DOHH2 (cell line): ENCODE results near the gene LRP11.

Source experiments
- H3F3A ChIP-seq: fragments of 200-600 bp; sonication (generic), shearing (Covaris generic); 2 replicates; pipeline ENCODE4 v1.6.0; 2016; ENCODE audit warnings: antibody characterized with exemption, mild to moderate bottlenecking; ENCODE audit not compliant: control insufficient read depth, insufficient read depth
- H3K27ac ChIP-seq: fragments of 200-600 bp; sonication (generic); 2 replicates; pipeline ENCODE4 v1.5.1; 2014; ENCODE audit warnings: low read depth, mild to moderate bottlenecking, low read length, moderate library complexity
- H3K27me3 ChIP-seq: fragments of 200-600 bp; sonication (generic); 2 replicates; pipeline ENCODE4 v1.6.1; 2014; ENCODE audit warnings: mild to moderate bottlenecking, low read length, mixed read lengths; ENCODE audit not compliant: control insufficient read depth
- H3K36me3 ChIP-seq: fragments of 200-600 bp; sonication (generic); 2 replicates; pipeline ENCODE4 v1.6.1; 2014; ENCODE audit warnings: mild to moderate bottlenecking, low read length, moderate library complexity, mixed read lengths; ENCODE audit not compliant: control insufficient read depth
- H3K4me1 ChIP-seq: fragments of 200-600 bp; sonication (generic); 2 replicates; pipeline ENCODE4 v1.6.1; 2014; ENCODE audit warnings: mild to moderate bottlenecking, low read length, mixed read lengths; ENCODE audit not compliant: control insufficient read depth
- H3K4me2 ChIP-seq: fragments of 200-600 bp; sonication (generic); 2 replicates; pipeline ENCODE4 v1.6.0; 2014; ENCODE audit warnings: mild to moderate bottlenecking, low read length, moderate library complexity
- H3K4me3 ChIP-seq: fragments of 200-600 bp; sonication (generic); 2 replicates; pipeline ENCODE4 v1.5.1; 2014; ENCODE audit warnings: mild to moderate bottlenecking, low read length, mixed read lengths
- H3K79me2 ChIP-seq: fragments of 200-600 bp; sonication (generic); 2 replicates; pipeline ENCODE4 v1.6.1; 2014; ENCODE audit warnings: mild to moderate bottlenecking, low read length, mixed read lengths; ENCODE audit not compliant: control insufficient read depth
- H3K9me2 ChIP-seq: fragments of 200-600 bp; sonication (generic); replicated peaks from 2 replicates; pipeline ENCODE4 v1.6.1; 2014; ENCODE audit warnings: mild to moderate bottlenecking, low read length, mixed read lengths; ENCODE audit not compliant: control insufficient read depth
- H3K9me3 ChIP-seq: fragments of 200-600 bp; sonication (generic); 2 replicates; pipeline ENCODE4 v1.6.1; 2014; ENCODE audit warnings: antibody characterized with exemption, low read length, mixed read lengths; ENCODE audit not compliant: control insufficient read depth, insufficient read depth
- H4K20me1 ChIP-seq: fragments of 200-600 bp; sonication (generic); 2 replicates; pipeline ENCODE4 v1.6.0; 2014; ENCODE audit warnings: low read depth, mild to moderate bottlenecking, antibody characterized with exemption, low read length, moderate library complexity; ENCODE audit not compliant: control insufficient read depth, insufficient read depth
- CTCF ChIP-seq: fragments of 200-600 bp; sonication (generic); IDR thresholded peaks from one replicate; pipeline ENCODE4 v1.5.1; 2014; ENCODE audit warnings: antibody characterized with exemption, mild to moderate bottlenecking, low read depth, low read length; ENCODE audit not compliant: poor library complexity, severe bottlenecking
- EZH2phosphoT487 ChIP-seq: fragments of 200-600 bp; sonication (generic); IDR thresholded peaks from 2 replicates; pipeline ENCODE4 v1.6.1; 2017; ENCODE audit warnings: borderline replicate concordance, mild to moderate bottlenecking, antibody characterized with exemption, low read length, moderate library complexity, mixed read lengths

LRP11 gene

GRCh38 chr6:149906405-149906804 is 42.2 kb upstream of the LRP11 start:
- H3K9me3 ChIP-seq, result peaks cover 16% of the 10 kb centered on the region
- H4K20me1 ChIP-seq, result no peaks in the 10 kb centered on the region
- no peaks in the 10 kb centered on the region for H3K9me2 ChIP-seq
- no peak overlapping the region for H3K4me3 ChIP-seq
- H3K36me3 ChIP-seq, result no peaks in the 10 kb centered on the region
- H3K79me2 ChIP-seq, result no peaks in the 10 kb centered on the region
- no peak overlapping the region for H3K27ac ChIP-seq
- peaks cover 4% of the 10 kb centered on the region; the same call in 1 of the 2 replicates for H3K27me3 ChIP-seq
- H3F3A ChIP-seq, result no peaks in the 10 kb centered on the region
- H3K4me2 ChIP-seq, result no peak overlapping the region
- H3K4me1 ChIP-seq, result no peaks in the 10 kb centered on the region
- TF ChIP-seq EZH2phosphoT487 (no peak), CTCF (no peak)

GRCh38 chr6:149905911-149906371 is 41.8 kb upstream of the LRP11 start:
- H3K9me3 ChIP-seq, result peaks cover 16% of the 10 kb centered on the region
- no peaks in the 10 kb centered on the region for H3F3A ChIP-seq
- H3K4me1 ChIP-seq, result no peaks in the 10 kb centered on the region
- no peaks in the 10 kb centered on the region for H3K79me2 ChIP-seq
- H3K4me3 ChIP-seq, result no peak overlapping the region
- no peaks in the 10 kb centered on the region for H3K36me3 ChIP-seq
- peaks cover 4% of the 10 kb centered on the region; the same call in 1 of the 2 replicates for H3K27me3 ChIP-seq
- no peak for TF ChIP-seq CTCF
- no peak for TF ChIP-seq EZH2phosphoT487
- no peaks in the 10 kb centered on the region for H3K9me2 ChIP-seq
- H3K4me2 ChIP-seq, result no peak overlapping the region
- H3K27ac ChIP-seq, result no peak overlapping the region
- no peaks in the 10 kb centered on the region for H4K20me1 ChIP-seq

GRCh38 chr6:149905371-149905910 is 41.3 kb upstream of the LRP11 start:
- H3K9me3 ChIP-seq, result peaks cover 16% of the 10 kb centered on the region
- no peak for TF ChIP-seq CTCF
- no peak for TF ChIP-seq EZH2phosphoT487
- no peak overlapping the region for H3K27ac ChIP-seq
- H3K79me2 ChIP-seq, result no peaks in the 10 kb centered on the region
- no peaks in the 10 kb centered on the region for H4K20me1 ChIP-seq
- no peaks in the 10 kb centered on the region for H3K36me3 ChIP-seq
- H3K4me2 ChIP-seq, result no peak overlapping the region
- no peaks in the 10 kb centered on the region for H3F3A ChIP-seq
- H3K27me3 ChIP-seq, result peaks cover 4% of the 10 kb centered on the region; the same call in 1 of the 2 replicates
- H3K4me1 ChIP-seq, result no peaks in the 10 kb centered on the region
- no peaks in the 10 kb centered on the region for H3K9me2 ChIP-seq
- no peak overlapping the region for H3K4me3 ChIP-seq
